Activated naive CD4-positive, alpha-beta T cell treated with anti-CD3 and anti-CD28 coated beads, Interleukin-2, amount 50 U/mL, for 24 hours (primary cell): ENCODE results near the gene RALA.
A peak's percentile ranks its signal among the peaks of the same experiment; 100 is the strongest.
"Not testable (repeated sequence)": the region's sequence is repeated elsewhere in the genome, so short reads cannot be mapped to it uniquely, and the experiment has no call there.

Source experiments
- H3K27ac Mint-ChIP-seq: one replicate; pipeline ENCODE4 v1.8.0; 2021; ENCODE audit warnings: mild to moderate bottlenecking, mixed read lengths
- H3K27me3 Mint-ChIP-seq: one replicate; pipeline ENCODE4 v1.8.0; 2021; ENCODE audit warnings: mixed read lengths
- H3K36me3 Mint-ChIP-seq: one replicate; pipeline ENCODE4 v1.8.0; 2021; ENCODE audit warnings: mixed read lengths
- H3K4me1 Mint-ChIP-seq: one replicate; pipeline ENCODE4 v1.8.0; 2021; ENCODE audit warnings: mixed read lengths
- H3K4me3 Mint-ChIP-seq: one replicate; pipeline ENCODE4 v1.8.0; 2021; ENCODE audit warnings: mild to moderate bottlenecking, mixed read lengths
- H3K9me3 Mint-ChIP-seq: one replicate; pipeline ENCODE4 v1.8.0; 2021; ENCODE audit warnings: mixed read lengths

The RALA gene

GRCh38 chr7:39679874-39680273 lies 56.5 kb downstream of the RALA start:
- Mint-ChIP-seq H3K4me1 (peaks cover 54% of the 10 kb centered on the region), H3K36me3 (peaks cover 14% of the 10 kb centered on the region)
- not testable (repeated sequence) for H3K27me3 Mint-ChIP-seq, H3K27ac Mint-ChIP-seq, H3K4me3 Mint-ChIP-seq, H3K9me3 Mint-ChIP-seq

- no peak overlapping the region for H3K27ac Mint-ChIP-seq
- H3K4me1 Mint-ChIP-seq, result peaks cover 59% of the 10 kb centered on the region
These were observed 58.6 kb downstream of the RALA start for GRCh38 chr7:39681887-39682441.

DNA sequence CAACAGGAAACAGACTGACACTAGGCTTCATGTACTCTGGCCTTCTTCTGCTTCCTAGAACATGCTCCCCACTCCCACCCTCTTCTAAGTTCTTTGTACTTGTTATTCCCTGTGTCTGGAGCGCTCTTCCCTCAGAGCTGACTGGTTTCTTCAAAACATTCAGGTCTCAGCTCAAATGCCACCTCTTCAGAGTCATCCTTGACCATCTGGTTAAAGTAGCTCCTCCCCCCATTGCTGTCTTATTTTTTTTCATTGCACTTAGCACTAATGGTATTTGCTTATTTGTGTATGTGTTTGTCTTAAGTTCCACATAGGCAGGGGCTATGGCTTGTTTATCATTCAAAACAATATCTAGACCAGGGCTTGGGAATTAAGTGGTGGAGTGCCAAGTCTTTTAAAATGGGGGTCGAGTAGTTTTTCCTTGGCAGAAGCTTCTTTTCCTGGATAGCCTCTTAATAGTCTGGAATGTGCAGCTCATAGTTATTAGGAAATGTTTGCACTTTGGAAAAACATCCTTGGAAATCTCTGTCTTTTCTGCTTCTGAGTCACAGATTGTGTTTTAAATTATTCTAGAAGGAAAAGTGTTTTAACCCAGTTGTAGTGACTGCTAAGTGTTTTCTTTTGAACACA lies 60.0 kb downstream of the RALA start:
- Mint-ChIP-seq H3K4me1 (peaks cover 59% of the 10 kb centered on the region), H3K36me3 (peaks cover 9% of the 10 kb centered on the region), H3K27me3 (no peaks in the 10 kb centered on the region), H3K27ac (peak overlapping the region; percentile 61), H3K9me3 (no peaks in the 10 kb centered on the region), H3K4me3 (no peak overlapping the region)

More at GRCh38 chr7:39681887-39682441, 58.6 kb downstream of the RALA start:
- H3K9me3 Mint-ChIP-seq, result no peaks in the 10 kb centered on the region
- no peaks in the 10 kb centered on the region for H3K27me3 Mint-ChIP-seq
- H3K36me3 Mint-ChIP-seq, result peaks cover 10% of the 10 kb centered on the region
- no peak overlapping the region for H3K4me3 Mint-ChIP-seq

- H3K27ac Mint-ChIP-seq, result peak overlapping the region; percentile 78
- no peaks in the 10 kb centered on the region for H3K27me3 Mint-ChIP-seq
- peak overlapping the region; percentile 28 for H3K4me3 Mint-ChIP-seq
- no peaks in the 10 kb centered on the region for H3K9me3 Mint-ChIP-seq
- peaks cover 48% of the 10 kb centered on the region for H3K4me1 Mint-ChIP-seq
- peaks cover 18% of the 10 kb centered on the region for H3K36me3 Mint-ChIP-seq
These were observed 63.0 kb downstream of the RALA start for GRCh38 chr7:39686261-39686924.

- no peak overlapping the region for H3K4me3 Mint-ChIP-seq
- peaks cover 29% of the 10 kb centered on the region for H3K4me1 Mint-ChIP-seq
- no peaks in the 10 kb centered on the region for H3K9me3 Mint-ChIP-seq
- peaks cover 32% of the 10 kb centered on the region for H3K36me3 Mint-ChIP-seq
- peak overlapping the region; percentile 73 for H3K27ac Mint-ChIP-seq
- no peaks in the 10 kb centered on the region for H3K27me3 Mint-ChIP-seq
These were observed 65.5 kb downstream of the RALA start for GRCh38 chr7:39688611-39689480.

- H3K9me3 Mint-ChIP-seq, result no peaks in the 10 kb centered on the region
- H3K36me3 Mint-ChIP-seq, result peaks cover 37% of the 10 kb centered on the region
- H3K4me3 Mint-ChIP-seq, result no peak overlapping the region
- no peaks in the 10 kb centered on the region for H3K27me3 Mint-ChIP-seq
- H3K4me1 Mint-ChIP-seq, result peaks cover 11% of the 10 kb centered on the region
- H3K27ac Mint-ChIP-seq, result no peak overlapping the region
These were observed 68.4 kb downstream of the RALA start for GRCh38 chr7:39691821-39692220.

GRCh38 chr7:39693086-39693485 lies 69.7 kb downstream of the RALA start:
- H3K4me1 Mint-ChIP-seq, H3K9me3 Mint-ChIP-seq, H3K27ac Mint-ChIP-seq, H3K4me3 Mint-ChIP-seq, H3K27me3 Mint-ChIP-seq: not testable (repeated sequence)
- peaks cover 40% of the 10 kb centered on the region for H3K36me3 Mint-ChIP-seq

DNA sequence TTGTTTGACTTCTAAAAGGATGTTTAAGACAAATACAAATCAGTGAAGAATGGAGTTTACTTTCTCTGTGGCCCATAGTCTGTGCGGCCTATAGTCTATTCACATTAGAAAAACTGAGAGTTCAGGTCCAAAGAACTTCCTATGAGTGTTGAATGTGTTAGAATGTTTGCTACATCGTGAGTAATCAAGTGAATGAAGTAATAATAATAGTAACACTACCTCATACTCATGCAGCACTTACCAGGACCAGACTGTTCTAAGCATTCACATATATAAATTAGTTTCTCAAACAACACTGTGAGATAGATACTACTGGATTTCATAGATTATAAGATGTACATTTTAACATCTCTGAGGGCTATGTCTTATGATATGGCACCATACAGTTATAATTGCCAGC lies 70.4 kb downstream of the RALA start:
- peaks cover 41% of the 10 kb centered on the region for H3K36me3 Mint-ChIP-seq
- H3K27ac Mint-ChIP-seq, result no peak overlapping the region
- no peaks in the 10 kb centered on the region for H3K9me3 Mint-ChIP-seq
- no peaks in the 10 kb centered on the region for H3K27me3 Mint-ChIP-seq
- H3K4me3 Mint-ChIP-seq, result no peak overlapping the region
- peaks cover 3% of the 10 kb centered on the region for H3K4me1 Mint-ChIP-seq

- no peaks in the 10 kb centered on the region for H3K27me3 Mint-ChIP-seq
- H3K4me3 Mint-ChIP-seq, result no peak overlapping the region
- no peaks in the 10 kb centered on the region for H3K9me3 Mint-ChIP-seq
These were observed 72.6 kb downstream of the RALA start for GRCh38 chr7:39695852-39696586.

DNA sequence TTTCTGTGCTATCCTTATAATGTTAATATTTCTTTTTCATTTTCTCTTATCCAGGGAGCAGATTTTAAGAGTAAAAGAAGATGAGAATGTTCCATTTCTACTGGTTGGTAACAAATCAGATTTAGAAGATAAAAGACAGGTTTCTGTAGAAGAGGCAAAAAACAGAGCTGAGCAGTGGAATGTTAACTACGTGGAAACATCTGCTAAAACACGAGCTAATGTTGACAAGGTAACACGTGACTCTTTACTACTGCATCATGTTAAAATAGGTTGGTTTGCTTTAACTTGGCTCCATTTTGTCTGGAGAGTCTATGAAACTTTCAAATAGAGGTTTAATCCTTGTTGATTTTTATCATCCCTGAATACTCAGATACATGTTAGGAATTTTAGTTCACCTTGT lies 73.3 kb downstream of the RALA start:
- Mint-ChIP-seq H3K4me3 (no peak overlapping the region), H3K9me3 (no peaks in the 10 kb centered on the region), H3K4me1 (peaks cover under 1% of the 10 kb centered on the region), H3K27ac (no peak overlapping the region), H3K27me3 (no peaks in the 10 kb centered on the region), H3K36me3 (peaks cover 36% of the 10 kb centered on the region)

More at GRCh38 chr7:39695852-39696586, 72.6 kb downstream of the RALA start:
- H3K4me1 Mint-ChIP-seq, result no peaks in the 10 kb centered on the region
- H3K36me3 Mint-ChIP-seq, result peaks cover 39% of the 10 kb centered on the region
- H3K27ac Mint-ChIP-seq, result peak overlapping the region; percentile 68

GRCh38 chr7:39697483-39697882 lies 74.1 kb downstream of the RALA start:
- Mint-ChIP-seq H3K4me1 (peaks cover 9% of the 10 kb centered on the region), H3K36me3 (peaks cover 31% of the 10 kb centered on the region), H3K27ac (peak overlapping the region; percentile 36), H3K4me3 (no peak overlapping the region), H3K9me3 (no peaks in the 10 kb centered on the region), H3K27me3 (no peaks in the 10 kb centered on the region)

- H3K4me3 Mint-ChIP-seq, result no peak overlapping the region
- H3K9me3 Mint-ChIP-seq, result no peaks in the 10 kb centered on the region
- peaks cover 21% of the 10 kb centered on the region for H3K36me3 Mint-ChIP-seq
- H3K27ac Mint-ChIP-seq, result no peak overlapping the region
- no peaks in the 10 kb centered on the region for H3K27me3 Mint-ChIP-seq
- H3K4me1 Mint-ChIP-seq, result peaks cover 21% of the 10 kb centered on the region
These were observed 76.8 kb downstream of the RALA start for GRCh38 chr7:39700165-39700564.

- Mint-ChIP-seq H3K27me3 (no peaks in the 10 kb centered on the region), H3K4me3 (no peak overlapping the region), H3K27ac (no peak overlapping the region), H3K9me3 (no peaks in the 10 kb centered on the region), H3K36me3 (peaks cover 22% of the 10 kb centered on the region), H3K4me1 (peaks cover 21% of the 10 kb centered on the region)
These were observed 77.6 kb downstream of the RALA start for GRCh38 chr7:39700932-39701331.

DNA sequence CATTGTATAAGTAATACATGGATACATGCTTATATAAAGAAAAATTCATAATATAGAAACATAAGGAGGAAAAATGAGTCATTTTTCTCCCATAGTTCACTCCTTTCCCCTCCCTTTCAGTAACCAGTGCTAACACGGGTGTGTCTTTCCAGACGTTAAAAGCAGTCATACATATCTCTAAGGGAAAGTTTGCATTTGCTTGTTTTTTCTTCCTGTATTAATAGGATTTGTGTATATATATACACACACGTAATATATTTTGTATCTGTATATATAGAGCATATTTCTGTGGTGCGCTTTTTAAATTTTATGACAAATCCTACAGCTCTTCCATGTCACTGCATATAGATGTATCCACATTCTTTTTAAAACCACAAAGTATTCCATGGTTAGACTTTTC lies 78.8 kb downstream of the RALA start:
- Mint-ChIP-seq H3K36me3 (peaks cover 17% of the 10 kb centered on the region), H3K4me1 (peaks cover 21% of the 10 kb centered on the region), H3K27ac (peak overlapping the region; percentile 49), H3K27me3 (no peaks in the 10 kb centered on the region), H3K9me3 (no peaks in the 10 kb centered on the region), H3K4me3 (no peak overlapping the region)

DNA sequence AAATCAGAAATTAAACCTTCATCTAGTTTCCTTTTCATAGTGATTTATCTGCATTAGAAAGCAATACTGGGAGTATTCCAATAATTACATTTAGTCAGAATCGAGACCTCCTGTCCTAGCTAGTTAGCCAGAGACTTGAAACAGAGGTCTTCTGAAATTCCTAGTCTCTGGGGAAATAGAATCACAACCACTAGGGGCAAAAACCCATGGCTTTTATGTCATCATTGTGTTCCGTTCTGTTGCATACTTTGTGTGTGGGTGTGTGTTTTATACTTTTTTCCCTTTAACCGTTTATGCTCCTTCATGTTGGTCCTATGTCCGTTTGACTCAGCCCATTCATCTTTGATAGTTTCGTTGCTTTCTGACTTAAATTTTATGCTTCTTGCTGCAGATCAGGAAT lies 79.8 kb downstream of the RALA start:
- peaks cover 21% of the 10 kb centered on the region for H3K4me1 Mint-ChIP-seq
- no peak overlapping the region for H3K27ac Mint-ChIP-seq
- no peak overlapping the region for H3K4me3 Mint-ChIP-seq
- H3K36me3 Mint-ChIP-seq, result peaks cover 16% of the 10 kb centered on the region
- no peaks in the 10 kb centered on the region for H3K27me3 Mint-ChIP-seq
- H3K9me3 Mint-ChIP-seq, result no peaks in the 10 kb centered on the region
